Measurements from ENCODE around the gene ADRA2B. TPM values are rescaled to one million over a fixed set of nuclear protein-coding genes. Genes with fewer than 3 reads are reported as not detected.

ADRA2B gene
- total RNA-seq, 1 donor from 2014 or later = 0.49 TPM

DNA sequence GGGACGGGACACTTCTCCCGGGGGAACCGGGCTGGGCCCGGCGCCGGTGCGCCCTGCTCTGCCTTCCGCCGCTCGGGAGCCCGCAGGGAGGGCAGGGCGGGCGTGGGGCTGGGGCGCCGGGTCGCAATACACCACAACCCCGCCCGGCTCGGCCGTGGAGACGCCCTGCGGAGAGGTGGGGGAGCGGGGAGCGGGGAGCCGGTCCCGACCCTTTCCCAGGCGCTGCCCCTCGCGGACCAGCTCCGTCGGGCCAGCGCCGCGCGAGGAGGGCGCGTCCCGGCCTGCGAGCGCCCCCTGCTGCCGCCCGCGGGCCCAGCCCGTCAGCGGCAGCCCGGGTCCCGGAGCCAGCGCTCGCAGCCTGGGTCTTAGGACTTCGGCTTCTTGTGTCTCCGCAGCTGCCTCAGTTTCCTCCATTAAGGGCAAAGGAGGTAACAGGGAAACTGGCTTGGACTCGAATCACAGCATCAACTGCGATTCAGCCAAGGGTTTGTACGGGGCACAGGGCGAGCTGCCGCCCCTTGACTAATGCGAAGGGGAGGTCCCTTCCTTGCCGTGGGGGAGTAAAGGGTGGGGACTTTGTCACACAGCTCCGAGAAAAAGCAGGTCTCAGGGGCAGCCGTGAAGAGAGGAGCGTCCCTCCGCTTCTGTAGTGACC, 635 bp upstream of the ADRA2B start:
- TF ChIP-seq, protein P1, sequence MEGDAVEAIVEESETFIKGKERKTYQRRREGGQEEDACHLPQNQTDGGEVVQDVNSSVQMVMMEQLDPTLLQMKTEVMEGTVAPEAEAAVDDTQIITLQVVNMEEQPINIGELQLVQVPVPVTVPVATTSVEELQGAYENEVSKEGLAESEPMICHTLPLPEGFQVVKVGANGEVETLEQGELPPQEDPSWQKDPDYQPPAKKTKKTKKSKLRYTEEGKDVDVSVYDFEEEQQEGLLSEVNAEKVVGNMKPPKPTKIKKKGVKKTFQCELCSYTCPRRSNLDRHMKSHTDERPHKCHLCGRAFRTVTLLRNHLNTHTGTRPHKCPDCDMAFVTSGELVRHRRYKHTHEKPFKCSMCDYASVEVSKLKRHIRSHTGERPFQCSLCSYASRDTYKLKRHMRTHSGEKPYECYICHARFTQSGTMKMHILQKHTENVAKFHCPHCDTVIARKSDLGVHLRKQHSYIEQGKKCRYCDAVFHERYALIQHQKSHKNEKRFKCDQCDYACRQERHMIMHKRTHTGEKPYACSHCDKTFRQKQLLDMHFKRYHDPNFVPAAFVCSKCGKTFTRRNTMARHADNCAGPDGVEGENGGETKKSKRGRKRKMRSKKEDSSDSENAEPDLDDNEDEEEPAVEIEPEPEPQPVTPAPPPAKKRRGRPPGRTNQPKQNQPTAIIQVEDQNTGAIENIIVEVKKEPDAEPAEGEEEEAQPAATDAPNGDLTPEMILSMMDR (IDR thresholded peaks at IDR 0.05) = peak in 2 of 3 experiments; percentile 8 to 78
- TF ChIP-seq POLR2A (IDR thresholded peaks at IDR 0.05) (no peak), POLR2AphosphoS5 (IDR thresholded peaks at IDR 0.05; ENCODE audit: insufficient read depth in 1 of 2, low read depth in 1 of 2) (no peak)
- Histone ChIP-seq H3K27me3 (no peaks in the 10 kb centered on the region), H3K27ac (peak overlapping the region; percentile 48), H3K36me3 (no peaks in the 10 kb centered on the region), H3K4me3 (peak overlapping the region; percentile 57 to 74), H3K9me3 (no peaks in the 10 kb centered on the region), H3K4me1 (peaks cover 13% of the 10 kb centered on the region)
- intact Hi-C loops (cut with DNase I) = loop anchor here (5.0 kb wide), 1 partner anchor 125 kb away; the partner anchor contains the start of gene ANKRD36C
- no peak for DNase-seq (ENCODE audit: extremely low spot score in 2 of 2)

DNA sequence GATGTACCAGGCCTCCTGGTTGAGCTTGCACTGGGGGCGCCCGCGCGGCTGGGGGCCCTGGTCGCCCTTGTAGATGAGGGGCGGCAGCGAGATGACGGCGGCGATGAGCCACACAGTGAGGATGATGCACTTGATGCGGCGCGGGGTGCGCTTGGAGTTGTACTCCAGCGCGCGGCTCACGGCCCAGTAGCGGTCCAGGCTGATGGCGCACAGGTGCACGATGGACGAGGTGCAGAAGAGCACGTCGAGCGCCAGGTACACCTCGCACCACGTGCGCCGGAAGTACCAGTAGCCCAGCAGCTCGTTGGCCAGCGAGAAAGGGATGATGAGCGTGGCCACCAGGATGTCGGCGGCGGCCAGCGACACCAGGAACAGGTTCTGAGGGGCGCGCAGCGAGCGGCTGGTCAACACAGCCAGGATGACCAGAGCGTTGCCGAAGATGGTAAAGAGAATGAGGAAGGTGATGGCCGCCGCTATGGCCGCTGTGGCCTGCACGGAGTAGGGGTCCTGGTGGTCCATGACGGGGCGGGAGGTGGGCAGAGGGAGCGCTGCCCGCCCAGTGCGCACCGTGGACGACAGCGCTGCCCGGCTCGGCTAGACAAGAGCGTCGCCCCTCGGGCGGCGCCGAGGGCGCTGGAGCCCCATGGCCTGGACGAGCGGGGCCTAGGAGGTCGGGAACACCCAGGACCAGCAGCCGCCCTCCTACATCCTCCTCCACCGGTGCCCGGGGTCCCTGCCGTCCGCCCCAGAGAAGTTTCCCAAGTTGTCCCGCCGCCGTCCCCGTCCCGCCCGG, 544 bp downstream of the ADRA2B start:
- Histone ChIP-seq H3K4me1 (peaks cover 13% of the 10 kb centered on the region), H3K9me3 (no peaks in the 10 kb centered on the region), H3K27ac (no peak overlapping the region), H3K36me3 (no peaks in the 10 kb centered on the region), H3K27me3 (no peaks in the 10 kb centered on the region), H3K4me3 (peak overlapping the region; percentile 57 to 74)
- DNase-seq (ENCODE audit: extremely low spot score in 2 of 2) = no peak
- no peak for TF ChIP-seq POLR2A (IDR thresholded peaks at IDR 0.05)
- no peak for TF ChIP-seq POLR2AphosphoS5 (IDR thresholded peaks at IDR 0.05; ENCODE audit: insufficient read depth in 1 of 2, low read depth in 1 of 2)
- intact Hi-C loops (cut with DNase I) = loop anchor here (5.0 kb wide), 1 partner anchor 124 kb away; the partner anchor contains the start of gene ANKRD36C

DNA sequence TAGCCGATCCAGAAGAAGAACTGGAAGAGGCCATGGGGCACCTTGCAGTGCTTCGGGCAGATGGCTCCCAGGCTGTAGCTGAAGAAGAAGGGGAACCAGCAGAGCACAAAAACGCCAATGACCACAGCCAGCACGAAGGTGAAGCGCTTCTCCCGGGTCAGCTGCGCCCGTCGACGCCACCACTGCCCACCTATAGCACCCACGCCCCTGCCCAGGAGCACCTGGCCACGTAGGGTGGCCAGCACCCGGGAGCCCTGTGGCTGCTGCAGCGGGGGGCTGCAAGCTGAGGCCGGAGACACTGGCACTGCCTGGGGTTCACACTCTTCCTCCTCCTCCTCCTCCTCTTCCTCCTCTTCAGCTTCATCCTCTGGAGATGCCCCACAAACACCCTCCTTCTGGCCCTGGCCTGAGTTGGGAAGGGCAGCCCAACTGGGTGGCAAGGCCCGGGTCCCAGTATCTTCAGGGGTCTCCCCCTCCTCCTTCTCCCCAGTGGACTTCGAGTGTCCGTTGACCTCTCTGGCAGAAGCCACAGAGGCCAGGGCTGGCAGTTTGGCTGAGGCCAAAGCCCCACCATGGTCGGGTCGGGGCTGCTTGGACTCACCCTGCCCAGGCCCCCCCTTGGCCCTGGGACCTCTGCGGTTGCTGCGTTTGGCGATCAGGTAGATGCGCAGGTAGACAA, 1.3 kb downstream of the ADRA2B start:
- no peaks in the 10 kb centered on the region for H3K36me3 ChIP-seq

DNA sequence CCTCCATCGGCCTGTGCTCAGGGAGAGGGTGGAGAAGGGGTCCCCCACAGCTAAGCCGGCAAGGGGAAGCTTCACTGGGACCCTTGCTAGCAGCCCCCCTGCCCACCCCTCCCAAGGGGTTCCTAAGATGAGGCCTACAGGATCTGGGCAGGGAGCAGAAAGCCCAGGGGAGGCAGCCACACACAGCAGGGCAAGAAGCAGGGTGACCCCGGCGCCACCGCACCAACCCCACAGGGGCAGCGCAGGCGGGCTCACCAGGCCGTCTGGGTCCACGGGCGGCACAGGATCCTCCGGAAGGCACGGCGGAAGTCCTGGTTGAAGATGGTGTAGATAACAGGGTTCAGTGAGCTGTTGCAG, 1.8 kb downstream of the ADRA2B start:
- Histone ChIP-seq H3K9me3 (no peaks in the 10 kb centered on the region), H3K27me3 (no peaks in the 10 kb centered on the region), H3K36me3 (no peaks in the 10 kb centered on the region), H3K4me3 (no peak overlapping the region), H3K4me1 (peaks cover 13% of the 10 kb centered on the region), H3K27ac (no peak overlapping the region)
- DNase-seq (ENCODE audit: extremely low spot score in 2 of 2) = no peak
- intact Hi-C loops (cut with DNase I) = no loop called here
- TF ChIP-seq POLR2AphosphoS5 (IDR thresholded peaks at IDR 0.05; ENCODE audit: insufficient read depth in 1 of 2, low read depth in 1 of 2) = no peak
- TF ChIP-seq POLR2A (IDR thresholded peaks at IDR 0.05) = no peak
- TF ChIP-seq, protein P1 (IDR thresholded peaks at IDR 0.05) = no peak

More for the DNA sequence above, 1.3 kb downstream of the ADRA2B start:
- Histone ChIP-seq H3K4me3 (no peak overlapping the region), H3K27me3 (no peaks in the 10 kb centered on the region), H3K9me3 (no peaks in the 10 kb centered on the region), H3K27ac (no peak overlapping the region), H3K4me1 (peaks cover 13% of the 10 kb centered on the region)
- no peak for DNase-seq (ENCODE audit: extremely low spot score in 2 of 2)
- intact Hi-C loops (cut with DNase I) = loop anchor here (5.0 kb wide), 1 partner anchor 123 kb away; the partner anchor contains the start of gene ANKRD36C
- TF ChIP-seq POLR2A (IDR thresholded peaks at IDR 0.05) (no peak), POLR2AphosphoS5 (IDR thresholded peaks at IDR 0.05; ENCODE audit: insufficient read depth in 1 of 2, low read depth in 1 of 2) (no peak)
- TF ChIP-seq, protein P1 (IDR thresholded peaks at IDR 0.05) = no peak

DNA sequence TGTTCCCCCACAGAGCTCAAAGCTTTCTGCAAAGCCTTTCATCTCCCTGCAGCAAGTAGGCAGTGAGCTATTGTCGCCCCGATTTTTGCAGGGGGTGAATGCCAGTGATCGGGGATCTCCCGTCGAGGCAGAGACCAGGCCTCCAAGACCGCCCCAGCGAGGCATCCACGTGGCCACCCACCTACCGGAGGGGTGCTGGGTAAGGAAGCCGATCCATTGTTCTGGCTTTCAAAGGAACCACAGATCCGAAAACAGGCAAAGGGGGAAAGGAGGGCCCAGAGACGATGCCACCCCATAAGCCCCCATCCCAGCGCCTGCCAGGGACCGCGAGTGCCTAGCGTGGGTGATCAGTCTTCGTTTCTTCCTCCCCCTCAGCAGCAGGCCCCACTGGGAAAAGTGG, 2.4 kb downstream of the ADRA2B start:
- Histone ChIP-seq H3K9me3 (no peaks in the 10 kb centered on the region), H3K4me3 (no peak overlapping the region), H3K27ac (no peak overlapping the region), H3K27me3 (no peaks in the 10 kb centered on the region), H3K36me3 (no peaks in the 10 kb centered on the region), H3K4me1 (peaks cover 19% of the 10 kb centered on the region)
- intact Hi-C loops (cut with DNase I) = no loop called here
- TF ChIP-seq, protein P1 (IDR thresholded peaks at IDR 0.05) = no peak
- TF ChIP-seq POLR2A (IDR thresholded peaks at IDR 0.05) = no peak
- TF ChIP-seq POLR2AphosphoS5 (IDR thresholded peaks at IDR 0.05; ENCODE audit: insufficient read depth in 1 of 2, low read depth in 1 of 2) = no peak
- DNase-seq (ENCODE audit: extremely low spot score in 2 of 2) = no peak
